MCF 10A (cell line): ENCODE data around the gene TGFBI. TPM values are rescaled to one million over a fixed set of nuclear protein-coding genes. Genes with fewer than 3 reads are reported as not detected.
A peak's percentile ranks its signal among the peaks of the same experiment; 100 is the strongest.

Experiments
- BruUV-seq: library from RNA; stranded (reverse); fragments of 400-500 nt; replicated peaks from 2 replicates; lab custom pipeline; 2021; lab: Mats Ljungman, UMichigan
- CTCF ChIA-PET: fragments of 300-600 bp; sonication (Branson Sonifier 250); formaldehyde crosslinking; extraction: SDS; loops from one replicate; lab custom pipeline; 2021; ENCODE audit warnings: antibody characterized with exemption, inconsistent platforms; lab: Yijun Ruan, JAX
- POLR2A ChIA-PET: fragments of 300-600, 350-650 bp; sonication (Branson Sonifier 250); formaldehyde crosslinking; extraction: SDS; loops from one replicate; lab custom pipeline; 2020; ENCODE audit warnings: antibody characterized with exemption, inconsistent platforms; lab: Yijun Ruan, JAX
- DNase-seq: peaks from one replicate; pipeline ENCODE4 v3.0.0-alpha.2; 2018; ENCODE audit not compliant: unreplicated experiment
- H3K27ac Mint-ChIP-seq: one replicate; pipeline ENCODE4 v1.8.0; 2022; ENCODE audit warnings: mild to moderate bottlenecking, low read depth, mixed read lengths; ENCODE audit not compliant: unreplicated experiment
- H3K27me3 Mint-ChIP-seq: one replicate; pipeline ENCODE4 v1.8.0; 2022; ENCODE audit warnings: mixed read lengths; ENCODE audit not compliant: insufficient read depth, unreplicated experiment
- H3K36me3 Mint-ChIP-seq: one replicate; pipeline ENCODE4 v1.8.0; 2022; ENCODE audit warnings: mild to moderate bottlenecking, moderate library complexity, mixed read lengths; ENCODE audit not compliant: insufficient read depth, unreplicated experiment
- H3K4me1 Mint-ChIP-seq: one replicate; pipeline ENCODE4 v1.8.0; 2022; ENCODE audit warnings: mixed read lengths; ENCODE audit not compliant: insufficient read depth, unreplicated experiment
- H3K4me3 Mint-ChIP-seq: one replicate; pipeline ENCODE4 v1.8.0; 2022; ENCODE audit warnings: mild to moderate bottlenecking, moderate library complexity, mixed read lengths; ENCODE audit not compliant: unreplicated experiment
- H3K9me3 Mint-ChIP-seq: one replicate; pipeline ENCODE4 v1.8.0; 2022; ENCODE audit warnings: mixed read lengths; ENCODE audit not compliant: unreplicated experiment
- intact Hi-C: fragments of 100-400 bp; cut with micrococcal nuclease; formaldehyde crosslinking; loops from 2 replicates; pipeline ENCODE4 v1.14.1; 2022
- total RNA-seq: library from RNA; stranded (reverse); gene quantifications from 2 replicates; pipeline ENCODE4 v1.2.3, GENCODE V29; 2022
- TF ChIP-seq, protein P1 (sequence below): fragments of 200-600 bp; IDR thresholded peaks from one replicate; pipeline ENCODE4 v1.8.0; 2022; ENCODE audit warnings: antibody characterized with exemption, mild to moderate bottlenecking; ENCODE audit not compliant: unreplicated experiment

The TGFBI gene
- total RNA-seq, 1 experiment from 2014 or later: 892 TPM

DNA sequence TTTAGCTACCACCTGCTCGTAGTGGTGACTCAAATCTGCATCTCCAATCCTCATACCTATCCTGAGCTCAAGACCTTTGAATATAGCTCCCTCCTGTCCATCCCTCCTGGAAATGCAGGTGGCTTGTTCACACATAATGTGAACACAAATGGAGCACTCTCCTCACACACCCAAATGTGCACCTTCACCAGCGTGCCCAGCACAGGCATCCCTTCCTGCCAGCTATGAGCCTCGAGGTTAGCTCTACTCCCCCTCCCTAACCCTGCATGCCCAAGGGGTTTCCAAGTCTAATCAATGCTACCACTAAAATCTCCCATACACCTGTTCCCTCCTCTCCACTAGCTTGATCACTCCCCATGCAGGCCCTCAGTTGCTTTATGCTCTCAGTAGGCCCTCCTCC, 2.2 kb upstream of the TGFBI start:
- peaks cover 42% of the 10 kb centered on the region for H3K4me1 Mint-ChIP-seq
- H3K27ac Mint-ChIP-seq: no peak overlapping the region

DNA sequence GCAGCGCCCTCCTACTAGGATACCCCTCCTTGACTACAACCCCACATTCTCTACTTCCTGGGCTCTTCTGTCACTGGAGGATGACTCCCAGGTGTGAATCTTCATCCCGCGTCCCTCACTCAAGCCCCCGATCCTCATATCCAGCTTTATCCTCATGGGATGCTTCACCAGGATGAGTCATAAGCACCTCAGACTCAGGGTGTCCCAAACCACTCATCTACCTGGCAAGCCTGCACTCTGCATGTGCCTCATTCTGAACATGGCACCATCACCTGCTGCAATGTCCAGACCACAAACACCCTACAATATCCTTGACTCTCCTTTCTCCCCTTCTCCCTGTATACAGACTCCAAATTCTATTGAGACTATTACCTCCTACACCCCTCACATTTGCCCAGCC, 1.5 kb upstream of the TGFBI start:
- Mint-ChIP-seq H3K4me1 (peaks cover 48% of the 10 kb centered on the region), H3K4me3 (no peak overlapping the region), H3K27ac (no peak overlapping the region), H3K36me3 (peaks cover 25% of the 10 kb centered on the region), H3K27me3 (no peaks in the 10 kb centered on the region), H3K9me3 (no peaks in the 10 kb centered on the region)
- TF ChIP-seq, protein P1, sequence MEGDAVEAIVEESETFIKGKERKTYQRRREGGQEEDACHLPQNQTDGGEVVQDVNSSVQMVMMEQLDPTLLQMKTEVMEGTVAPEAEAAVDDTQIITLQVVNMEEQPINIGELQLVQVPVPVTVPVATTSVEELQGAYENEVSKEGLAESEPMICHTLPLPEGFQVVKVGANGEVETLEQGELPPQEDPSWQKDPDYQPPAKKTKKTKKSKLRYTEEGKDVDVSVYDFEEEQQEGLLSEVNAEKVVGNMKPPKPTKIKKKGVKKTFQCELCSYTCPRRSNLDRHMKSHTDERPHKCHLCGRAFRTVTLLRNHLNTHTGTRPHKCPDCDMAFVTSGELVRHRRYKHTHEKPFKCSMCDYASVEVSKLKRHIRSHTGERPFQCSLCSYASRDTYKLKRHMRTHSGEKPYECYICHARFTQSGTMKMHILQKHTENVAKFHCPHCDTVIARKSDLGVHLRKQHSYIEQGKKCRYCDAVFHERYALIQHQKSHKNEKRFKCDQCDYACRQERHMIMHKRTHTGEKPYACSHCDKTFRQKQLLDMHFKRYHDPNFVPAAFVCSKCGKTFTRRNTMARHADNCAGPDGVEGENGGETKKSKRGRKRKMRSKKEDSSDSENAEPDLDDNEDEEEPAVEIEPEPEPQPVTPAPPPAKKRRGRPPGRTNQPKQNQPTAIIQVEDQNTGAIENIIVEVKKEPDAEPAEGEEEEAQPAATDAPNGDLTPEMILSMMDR: no peak
- intact Hi-C loops: no loop called here
- POLR2A ChIA-PET: interaction anchor here (0.6 to 39.3 kb wide), 15 partner anchors 1 to 1727 kb away, joined by 3 to 1604 read pairs (median 6); partner anchors contain the start of genes SMAD5 and TGFBI
- peak; percentile 34 for DNase-seq
- BruUV-seq: no TSS peak
- CTCF ChIA-PET: interaction anchor here (0.8 to 18.0 kb wide), 15 partner anchors 9 to 1716 kb away, joined by 3 to 171 read pairs (median 5); partner anchors contain the start of gene LECT2

More for the DNA sequence above, 2.2 kb upstream of the TGFBI start:
- Mint-ChIP-seq H3K9me3 (no peaks in the 10 kb centered on the region), H3K4me3 (no peak overlapping the region), H3K27me3 (no peaks in the 10 kb centered on the region), H3K36me3 (peaks cover 18% of the 10 kb centered on the region)
- ChIA-PET CTCF (interaction anchor here (0.6 to 18.0 kb wide), 13 partner anchors 9 to 1725 kb away, joined by 3 to 171 read pairs (median 4); no protein-coding TSS in a partner anchor), POLR2A (interaction anchor here (0.6 to 39.3 kb wide), 5 partner anchors 1 to 138 kb away, joined by 3 to 1604 read pairs (median 364); partner anchors contain the start of genes SMAD5 and TGFBI)
- BruUV-seq: no TSS peak
- no peak for DNase-seq
- TF ChIP-seq, protein P1: no peak
- intact Hi-C loops: no loop called here

DNA sequence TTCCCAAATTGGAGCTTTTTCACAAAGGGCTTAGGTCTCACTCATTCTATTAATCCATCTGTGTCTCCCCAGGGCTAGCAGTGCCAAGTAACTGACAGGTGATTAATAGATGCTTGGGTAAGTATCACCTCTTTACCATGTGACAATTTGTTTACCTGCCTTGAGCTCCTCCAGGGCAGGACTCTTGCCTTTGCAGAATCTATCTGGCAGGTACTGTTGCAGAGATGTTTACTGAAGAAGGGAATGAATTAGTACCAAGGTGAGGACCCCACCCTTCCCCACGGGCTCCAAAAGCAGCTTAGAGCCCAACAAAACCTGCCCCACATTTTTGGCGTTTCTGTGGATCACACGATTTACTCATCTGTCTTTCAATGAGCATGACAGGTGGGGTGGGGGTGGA, 698 bp upstream of the TGFBI start:
- H3K27me3 Mint-ChIP-seq: no peaks in the 10 kb centered on the region
- H3K4me1 Mint-ChIP-seq: peaks cover 53% of the 10 kb centered on the region
- intact Hi-C loops: loop anchor here (1.0 kb wide), 1 partner anchor 9 kb away; no protein-coding TSS in a partner anchor
- TF ChIP-seq, protein P1: no peak
- ChIA-PET POLR2A (interaction anchor here (0.6 to 39.3 kb wide), 22 partner anchors 0 to 1594 kb away, joined by 3 to 1604 read pairs (median 6); partner anchors contain the start of genes SMAD5 and TGFBI), CTCF (interaction anchor here (0.5 to 18.0 kb wide), 22 partner anchors 9 to 184 kb away, joined by 3 to 171 read pairs (median 4); partner anchors contain the start of gene LECT2)
- DNase-seq: peak; percentile 66
- peaks cover 32% of the 10 kb centered on the region for H3K36me3 Mint-ChIP-seq
- no peak overlapping the region for H3K27ac Mint-ChIP-seq
- no TSS peak for BruUV-seq
- no peaks in the 10 kb centered on the region for H3K9me3 Mint-ChIP-seq
- H3K4me3 Mint-ChIP-seq: peak overlapping the region; percentile 80

DNA sequence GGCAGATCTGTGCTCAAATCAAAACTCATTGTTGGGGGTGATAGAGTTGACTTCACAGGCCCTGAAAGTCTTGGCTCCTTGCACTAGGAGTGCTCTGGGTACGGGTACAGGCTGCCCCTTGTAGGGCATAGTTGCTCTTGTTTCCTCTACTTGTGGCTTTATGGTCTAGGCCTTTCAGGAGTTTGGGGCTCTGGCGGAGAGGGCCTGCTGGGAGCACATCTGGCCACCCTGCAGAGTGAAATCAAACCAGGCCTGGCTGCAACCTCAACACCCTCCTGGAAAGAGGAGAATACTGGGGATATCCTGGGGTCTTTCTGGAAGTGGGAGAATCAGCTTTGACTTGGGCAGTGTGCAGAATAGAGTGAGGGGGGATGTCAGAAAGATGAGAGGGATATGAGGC, 1.5 kb downstream of the TGFBI start:
- Mint-ChIP-seq H3K27me3 (no peaks in the 10 kb centered on the region), H3K9me3 (no peaks in the 10 kb centered on the region), H3K36me3 (peaks cover 51% of the 10 kb centered on the region), H3K4me1 (peaks cover 67% of the 10 kb centered on the region), H3K27ac (peak overlapping the region; percentile 76), H3K4me3 (peak overlapping the region; percentile 80)
- BruUV-seq: no TSS peak
- ChIA-PET POLR2A (interaction anchor here (0.6 to 39.3 kb wide), 12 partner anchors 2 to 1268 kb away, joined by 3 to 1604 read pairs (median 4); partner anchors contain the start of genes SMAD5 and TGFBI), CTCF (interaction anchor here (0.6 to 18.0 kb wide), 9 partner anchors 14 to 1755 kb away, joined by 3 to 171 read pairs (median 4); no protein-coding TSS in a partner anchor)
- intact Hi-C loops: no loop called here
- TF ChIP-seq, protein P1: no peak
- no peak for DNase-seq
